Liver (tissue), 2 donors: ENCODE measurements around the gene DYRK1A.

Experiments
- YY1 ChIP-seq: IDR thresholded peaks from 2 replicates; pipeline ENCODE4 v1.6.1; 2016; ENCODE audit warnings: antibody characterized with exemption, mild to moderate bottlenecking
- TF ChIP-seq, protein P1 (sequence below): fragments of 150-350 bp; IDR thresholded peaks from 2 replicates; pipeline ENCODE4 v1.5.1; 2017; ENCODE audit warnings: improper control_type of control experiment, low read depth, low read length; ENCODE audit not compliant: missing input control
- donor health status: healthy.

GRCh38 chr21:37393030-37393429, 26.5 kb downstream of the DYRK1A start:
- no peak for TF ChIP-seq YY1
- TF ChIP-seq, protein P1, sequence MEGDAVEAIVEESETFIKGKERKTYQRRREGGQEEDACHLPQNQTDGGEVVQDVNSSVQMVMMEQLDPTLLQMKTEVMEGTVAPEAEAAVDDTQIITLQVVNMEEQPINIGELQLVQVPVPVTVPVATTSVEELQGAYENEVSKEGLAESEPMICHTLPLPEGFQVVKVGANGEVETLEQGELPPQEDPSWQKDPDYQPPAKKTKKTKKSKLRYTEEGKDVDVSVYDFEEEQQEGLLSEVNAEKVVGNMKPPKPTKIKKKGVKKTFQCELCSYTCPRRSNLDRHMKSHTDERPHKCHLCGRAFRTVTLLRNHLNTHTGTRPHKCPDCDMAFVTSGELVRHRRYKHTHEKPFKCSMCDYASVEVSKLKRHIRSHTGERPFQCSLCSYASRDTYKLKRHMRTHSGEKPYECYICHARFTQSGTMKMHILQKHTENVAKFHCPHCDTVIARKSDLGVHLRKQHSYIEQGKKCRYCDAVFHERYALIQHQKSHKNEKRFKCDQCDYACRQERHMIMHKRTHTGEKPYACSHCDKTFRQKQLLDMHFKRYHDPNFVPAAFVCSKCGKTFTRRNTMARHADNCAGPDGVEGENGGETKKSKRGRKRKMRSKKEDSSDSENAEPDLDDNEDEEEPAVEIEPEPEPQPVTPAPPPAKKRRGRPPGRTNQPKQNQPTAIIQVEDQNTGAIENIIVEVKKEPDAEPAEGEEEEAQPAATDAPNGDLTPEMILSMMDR, result no peak
